ENCODE measurements around the gene PCDHA1. TPM values are rescaled to one million over a fixed set of nuclear protein-coding genes. Genes with fewer than 3 reads are reported as not detected.

The PCDHA1 gene
- total and polyA plus RNA-seq, 12 donors, result 0.05 to 0.20 (median 0.08) TPM; not detected in 5

DNA sequence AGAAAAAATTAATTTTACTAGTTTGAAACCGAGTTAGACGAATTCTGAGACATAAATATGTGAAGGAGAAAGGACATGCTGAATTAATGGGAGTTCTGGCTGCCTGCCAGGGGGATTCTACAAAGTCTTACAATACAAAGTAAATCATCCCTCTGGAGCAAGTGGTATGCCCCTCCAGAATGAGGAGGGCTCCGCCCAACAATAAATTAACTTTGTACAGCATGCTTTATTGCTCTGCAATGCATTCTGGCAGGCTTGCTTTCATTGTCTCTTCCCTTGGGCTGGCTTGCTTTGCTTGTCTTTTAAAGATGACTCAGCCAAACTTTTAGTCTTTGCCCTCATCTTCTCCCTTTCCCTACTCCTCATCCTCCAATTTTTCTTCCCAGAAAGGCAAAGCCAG, 253.6 kb downstream of the PCDHA1 start:
- Histone ChIP-seq H3K36me3 (replicated peaks in 1 of 2) (no peaks in the 10 kb centered on the region), H3K27me3 (no peaks in the 10 kb centered on the region), H3K4me1 (replicated peaks in 1 of 2) (peaks cover 2 to 5% of the 10 kb centered on the region in 2 donors), H3K27ac (no peak overlapping the region), H3K9me3 (replicated peaks in 1 of 3) (no peaks in the 10 kb centered on the region), H3K4me3 (no peak overlapping the region)
- WGBS, 4 donors, result 40 to 50% (median 47%) methylated on average over 3 of the region's 3 CpGs
- DNase-seq, result peak in 1 of 7 donors; percentile 55
- intact Hi-C loops (cut with DNase I), result no loop called here
- no peak for TF ChIP-seq POLR2A (IDR thresholded peaks at IDR 0.05)
- TF ChIP-seq, protein P1, sequence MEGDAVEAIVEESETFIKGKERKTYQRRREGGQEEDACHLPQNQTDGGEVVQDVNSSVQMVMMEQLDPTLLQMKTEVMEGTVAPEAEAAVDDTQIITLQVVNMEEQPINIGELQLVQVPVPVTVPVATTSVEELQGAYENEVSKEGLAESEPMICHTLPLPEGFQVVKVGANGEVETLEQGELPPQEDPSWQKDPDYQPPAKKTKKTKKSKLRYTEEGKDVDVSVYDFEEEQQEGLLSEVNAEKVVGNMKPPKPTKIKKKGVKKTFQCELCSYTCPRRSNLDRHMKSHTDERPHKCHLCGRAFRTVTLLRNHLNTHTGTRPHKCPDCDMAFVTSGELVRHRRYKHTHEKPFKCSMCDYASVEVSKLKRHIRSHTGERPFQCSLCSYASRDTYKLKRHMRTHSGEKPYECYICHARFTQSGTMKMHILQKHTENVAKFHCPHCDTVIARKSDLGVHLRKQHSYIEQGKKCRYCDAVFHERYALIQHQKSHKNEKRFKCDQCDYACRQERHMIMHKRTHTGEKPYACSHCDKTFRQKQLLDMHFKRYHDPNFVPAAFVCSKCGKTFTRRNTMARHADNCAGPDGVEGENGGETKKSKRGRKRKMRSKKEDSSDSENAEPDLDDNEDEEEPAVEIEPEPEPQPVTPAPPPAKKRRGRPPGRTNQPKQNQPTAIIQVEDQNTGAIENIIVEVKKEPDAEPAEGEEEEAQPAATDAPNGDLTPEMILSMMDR (IDR thresholded peaks at IDR 0.05), result no peak

DNA sequence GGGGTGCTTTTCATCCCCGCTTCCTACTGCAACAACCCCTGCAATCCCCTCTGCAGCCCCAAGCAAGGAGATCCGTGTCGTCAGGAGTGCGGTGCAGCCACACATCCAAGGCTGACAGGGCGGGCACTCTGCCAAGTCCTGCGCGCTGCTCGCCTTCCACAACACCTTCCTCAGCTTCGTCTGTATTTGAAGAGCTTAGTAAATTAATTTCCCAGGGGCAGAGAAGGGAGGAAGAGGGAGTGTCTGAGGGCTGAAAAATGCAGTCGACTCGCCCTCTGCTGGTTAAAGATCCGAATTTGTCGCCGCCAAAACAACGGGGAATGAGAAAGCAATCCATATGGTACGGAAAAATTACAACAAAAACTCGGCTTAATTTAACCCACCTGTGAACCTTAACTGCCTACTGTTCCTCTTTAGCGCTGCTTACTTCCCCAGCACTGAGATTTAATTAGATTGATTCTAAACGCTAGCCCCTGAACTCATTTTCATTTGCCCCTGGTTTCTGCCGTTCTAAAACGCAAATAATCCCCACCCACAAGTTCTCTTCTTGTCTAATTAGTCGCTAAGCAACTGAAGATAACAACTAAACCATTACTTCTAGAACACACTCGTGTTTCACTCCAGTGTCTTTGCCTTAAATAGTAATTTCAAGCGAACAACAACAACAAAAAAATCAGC, 254.3 kb downstream of the PCDHA1 start:
- H3K36me3 ChIP-seq (replicated peaks in 1 of 2), result no peaks in the 10 kb centered on the region
- peak overlapping the region in 3 of 5 donors; percentile 52 to 82 (median 70) for H3K27ac ChIP-seq
- intact Hi-C loops (cut with DNase I), result loop anchor here in 1 of 2 donors (10.0 kb wide), 1 partner anchor 675 kb away; the partner anchor contains the start of gene SLC4A9
- TF ChIP-seq POLR2A (IDR thresholded peaks at IDR 0.05), result no peak
- TF ChIP-seq, protein P1 (IDR thresholded peaks at IDR 0.05), result peak; percentile 6 to 63 (median 38)
- peak in 6 of 7 donors; percentile 5 to 76 (median 19) for DNase-seq
- 7 to 12% (median 9%) methylated on average over 23 to 24 of the region's 24 CpGs for WGBS, 4 donors
- no peaks in the 10 kb centered on the region for H3K9me3 ChIP-seq (replicated peaks in 1 of 3)
- H3K4me3 ChIP-seq, result peak overlapping the region in 2 of 4 donors; percentile 7 to 45
- H3K4me1 ChIP-seq (replicated peaks in 1 of 2), result peaks cover 2 to 5% of the 10 kb centered on the region in 2 donors
- no peaks in the 10 kb centered on the region for H3K27me3 ChIP-seq

DNA sequence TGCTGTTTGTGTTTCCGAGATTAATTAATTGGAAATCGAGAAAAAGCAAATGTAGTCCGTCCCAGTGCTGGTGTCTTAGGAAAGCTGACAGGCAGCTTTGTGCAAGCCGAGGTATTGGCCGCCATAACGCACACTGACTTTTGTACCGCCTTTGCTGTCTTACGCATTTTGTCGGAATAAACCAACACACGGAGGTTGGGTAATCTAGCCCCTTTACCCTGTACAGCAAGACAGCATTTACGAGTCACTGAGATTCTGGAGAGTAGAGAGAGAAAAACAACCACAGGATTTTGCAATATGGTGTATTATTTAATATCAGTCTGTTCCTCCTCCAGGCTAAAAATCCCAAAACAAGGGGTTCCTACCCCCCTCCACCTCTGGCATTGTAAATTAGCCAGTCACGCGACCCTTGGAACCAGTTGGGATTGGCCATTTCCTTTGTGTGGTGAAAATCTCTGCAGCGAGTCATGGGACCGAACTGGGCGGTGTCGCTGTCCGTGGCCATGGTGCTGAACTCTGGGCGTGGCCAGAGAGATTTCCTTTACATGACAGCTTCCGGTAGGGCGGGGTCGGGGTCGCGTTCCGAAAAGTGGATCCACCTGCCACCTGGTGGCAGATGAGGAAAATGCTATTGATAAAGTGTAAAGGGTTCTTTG, 255.0 kb downstream of the PCDHA1 start:
- H3K36me3 ChIP-seq (replicated peaks in 1 of 2), result no peaks in the 10 kb centered on the region
- WGBS, 4 donors, result 4 to 9% (median 4%) methylated on average over 18 to 25 of the region's 25 CpGs
- peak; percentile 86 to 98 (median 90) for DNase-seq
- peak overlapping the region in 2 of 4 donors; percentile 7 to 45 for H3K4me3 ChIP-seq
- TF ChIP-seq POLR2A (IDR thresholded peaks at IDR 0.05), result peak; percentile 38 to 65
- TF ChIP-seq, protein P1 (IDR thresholded peaks at IDR 0.05), result peak; percentile 54 to 83 (median 68)
- peaks cover 2 to 5% of the 10 kb centered on the region in 2 donors for H3K4me1 ChIP-seq (replicated peaks in 1 of 2)
- intact Hi-C loops (cut with DNase I), result loop anchor here in 1 of 2 donors (10.0 kb wide), 1 partner anchor 676 kb away; the partner anchor contains the start of gene SLC4A9
- peak overlapping the region in 3 of 5 donors; percentile 52 to 82 (median 70) for H3K27ac ChIP-seq
- H3K27me3 ChIP-seq, result no peaks in the 10 kb centered on the region
- no peaks in the 10 kb centered on the region for H3K9me3 ChIP-seq (replicated peaks in 1 of 3)

DNA sequence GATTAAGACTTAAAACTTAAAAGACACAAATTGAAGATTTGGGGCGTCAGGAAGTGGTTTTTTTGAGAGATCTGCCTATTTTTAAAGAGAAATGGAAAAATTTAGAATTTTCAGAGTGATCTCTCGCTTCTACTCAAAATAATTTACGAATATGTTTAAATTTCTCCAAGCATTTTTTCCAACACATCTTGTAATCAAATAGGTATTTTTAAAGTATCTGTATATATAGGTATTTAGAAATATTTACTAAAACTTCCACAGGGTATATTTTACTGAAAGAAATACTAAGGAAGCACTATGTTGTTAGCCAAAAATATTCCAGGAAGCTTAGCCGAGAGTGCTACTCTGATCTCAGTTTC, 255.5 kb downstream of the PCDHA1 start:
- Histone ChIP-seq H3K36me3 (replicated peaks in 1 of 2) (no peaks in the 10 kb centered on the region), H3K9me3 (replicated peaks in 1 of 3) (no peaks in the 10 kb centered on the region), H3K4me1 (replicated peaks in 1 of 2) (peaks cover 2 to 5% of the 10 kb centered on the region in 2 donors), H3K27ac (no peak overlapping the region), H3K27me3 (no peaks in the 10 kb centered on the region), H3K4me3 (no peak overlapping the region)
- TF ChIP-seq, protein P1 (IDR thresholded peaks at IDR 0.05), result no peak
- TF ChIP-seq POLR2A (IDR thresholded peaks at IDR 0.05), result no peak
- DNase-seq, result no peak
- intact Hi-C loops (cut with DNase I), result loop anchor here in 1 of 2 donors (10.0 kb wide), 1 partner anchor 677 kb away; the partner anchor contains the start of gene SLC4A9
- WGBS, 4 donors, result 18 to 24% (median 20%) methylated on average over 4 of the region's 4 CpGs

Data from adrenal gland (tissue), 12 donors.